BJ (cell line): ENCODE measurements around the gene VTN. TPM values are rescaled to one million over a fixed set of nuclear protein-coding genes. Genes with fewer than 3 reads are reported as not detected.
A peak's percentile ranks its signal among the peaks of the same experiment; 100 is the strongest.

ENCODE experiments used
- CTCF ChIA-PET: fragments of 350-600 bp; formaldehyde crosslinking; extraction: SDS; loops from one replicate; lab custom pipeline; 2021; ENCODE audit warnings: antibody characterized with exemption, inconsistent platforms; lab: Yijun Ruan, JAX
- POLR2A ChIA-PET: fragments of 300-600 bp; sonication (Branson Sonifier 250); formaldehyde crosslinking; extraction: SDS; loops from one replicate; lab custom pipeline; 2021; ENCODE audit warnings: antibody characterized with exemption; lab: Charles Lee
- DNase-seq: peaks from one replicate; pipeline ENCODE4 v3.0.0-alpha.2; 2011; ENCODE audit warnings: low read depth
- H3K27me3 ChIP-seq: 2 replicates; pipeline ENCODE4 v1.6.0; 2011; ENCODE audit warnings: low read length; ENCODE audit not compliant: control insufficient read depth, insufficient read depth
- H3K36me3 ChIP-seq: 2 replicates; pipeline ENCODE4 v1.5.1; 2011; ENCODE audit warnings: low read length; ENCODE audit not compliant: control insufficient read depth, insufficient read depth
- H3K4me3 ChIP-seq: 2 replicates; pipeline ENCODE4 v1.5.1; 2011; ENCODE audit warnings: low read depth, mild to moderate bottlenecking, control low read depth, low read length
- CTCF ChIP-seq: IDR thresholded peaks from 2 replicates; pipeline ENCODE4 v1.5.1; 2011; ENCODE audit warnings: low read depth, mild to moderate bottlenecking, control low read depth, inconsistent platforms, low read length, moderate library complexity; ENCODE audit not compliant: insufficient read depth
- polyA minus RNA-seq: library from RNA; depleted of rRNA, polyadenylated mRNA; stranded (reverse); fragments of >200 nt; gene quantifications from 2 replicates; pipeline ENCODE4 v1.2.3, GENCODE V29; 2011; rRNA and poly(A)+ RNA removed
- polyA plus RNA-seq: library from polyadenylated mRNA; depleted of rRNA; stranded (reverse); fragments of >200 nt; gene quantifications from 2 replicates; pipeline ENCODE4 v1.2.3, GENCODE V29; 2011; rRNA removed

The VTN gene
- polyA plus RNA-seq (1.9 and 4.2 TPM in 2 replicates), polyA minus RNA-seq (1.4 and 1.8 TPM in 2 replicates)

GRCh38 chr17:28370035-28370743 is at the start of gene VTN:
TSS of gene VTN (minus strand) at chr17:28370307. CDS start at chr17:28370203, 104 bp downstream.
- ChIA-PET POLR2A (no interaction called here), CTCF (interaction anchor here (1.2 to 1.9 kb wide), 2 partner anchors 9 to 13 kb away, joined by 3 to 5 read pairs; partner anchors contain the start of gene POLDIP2)
- Histone ChIP-seq H3K36me3 (no peaks in the 10 kb centered on the region), H3K4me3 (peak within 1 kb of the TSS; percentile 73), H3K27me3 (no peaks in the 10 kb centered on the region)
- no peak for TF ChIP-seq CTCF
- no peak for DNase-seq

- CTCF ChIA-PET, result interaction anchor here (0.5 to 2.1 kb wide), 27 partner anchors 8 to 611 kb away, joined by 3 to 16 read pairs (median 4); partner anchors contain the start of genes POLDIP2 and SLC46A1
- DNase-seq, result no peak
- Histone ChIP-seq H3K4me3 (no peak overlapping the region), H3K36me3 (no peaks in the 10 kb centered on the region), H3K27me3 (peaks cover 10% of the 10 kb centered on the region)
- TF ChIP-seq CTCF, result peak; percentile 80
- POLR2A ChIA-PET, result no interaction called here
Observed at GRCh38 chr17:28416703-28417311, 46.7 kb upstream of the VTN start.

GRCh38 chr17:28415886-28416285 is 45.8 kb upstream of the VTN start:
- Histone ChIP-seq H3K27me3 (peaks cover 10% of the 10 kb centered on the region), H3K36me3 (no peaks in the 10 kb centered on the region), H3K4me3 (no peak overlapping the region)
- DNase-seq, result no peak
- POLR2A ChIA-PET, result no interaction called here
- CTCF ChIA-PET, result interaction anchor here (1.0 to 2.1 kb wide), 12 partner anchors 7 to 610 kb away, joined by 3 to 16 read pairs (median 5); partner anchors contain the start of genes POLDIP2 and SLC46A1
- TF ChIP-seq CTCF, result no peak

- Histone ChIP-seq H3K36me3 (no peaks in the 10 kb centered on the region), H3K27me3 (peaks cover 10% of the 10 kb centered on the region), H3K4me3 (no peak overlapping the region)
- TF ChIP-seq CTCF, result no peak
- ChIA-PET CTCF (no interaction called here), POLR2A (interaction anchor here (0.6 kb wide), 1 partner anchor 13 kb away, joined by 3 read pairs; no protein-coding TSS in a partner anchor)
- DNase-seq, result no peak
Observed at GRCh38 chr17:28413804-28414203, 43.7 kb upstream of the VTN start.

- Histone ChIP-seq H3K4me3 (no peak overlapping the region), H3K27me3 (peaks cover 10% of the 10 kb centered on the region), H3K36me3 (no peaks in the 10 kb centered on the region)
- ChIA-PET CTCF (no interaction called here), POLR2A (no interaction called here)
- no peak for DNase-seq
- TF ChIP-seq CTCF, result no peak
Observed at GRCh38 chr17:28412099-28412498, 42.0 kb upstream of the VTN start.
